Keratinocyte (primary cell): ENCODE results near the gene GLB1L2. TPM values are rescaled to one million over a fixed set of nuclear protein-coding genes. Genes with fewer than 3 reads are reported as not detected.

Experiments
- DNase-seq: peaks from one replicate; pipeline ENCODE4 v3.0.0-alpha.2; 2011; ENCODE audit warnings: low read depth, missing footprints, low spot score
- FAIRE-seq: peaks from 2 replicates; lab custom pipeline; 2011; peaks lifted over from hg19 to GRCh38; lab: Jason Lieb, UNC
- H2AFZ ChIP-seq: 2 replicates; pipeline ENCODE4 v1.6.0; 2012; ENCODE audit warnings: low read length, control low read depth, inconsistent platforms; ENCODE audit not compliant: control insufficient read depth
- H3K27ac ChIP-seq: 2 replicates; pipeline ENCODE4 v1.5.1; 2011; ENCODE audit warnings: low read length; ENCODE audit not compliant: control insufficient read depth, insufficient read depth
- H3K27me3 ChIP-seq: 3 replicates; pipeline ENCODE4 v1.6.0; 2011; ENCODE audit warnings: low read length; ENCODE audit not compliant: control insufficient read depth, insufficient read depth; ENCODE audit errors: extremely low read depth
- H3K36me3 ChIP-seq, 2 experiments: 2 replicates in 1 of 2; 3 replicates in 1 of 2; pipeline ENCODE4 v1.5.1; 2011; ENCODE audit warnings: low read length in 2 of 2, mild to moderate bottlenecking in 1 of 2; ENCODE audit not compliant: control insufficient read depth in 2 of 2, insufficient read depth in 2 of 2; ENCODE audit errors: extremely low read depth in 1 of 2
- H3K4me1 ChIP-seq: 3 replicates; pipeline ENCODE4 v1.5.1; 2011; ENCODE audit warnings: low read length; ENCODE audit not compliant: control insufficient read depth, insufficient read depth; ENCODE audit errors: extremely low read depth
- H3K4me2 ChIP-seq: 3 replicates; pipeline ENCODE4 v1.6.0; 2011; ENCODE audit warnings: low read depth, low read length; ENCODE audit not compliant: control insufficient read depth, insufficient read depth; ENCODE audit errors: extremely low read depth
- H3K4me3 ChIP-seq, 3 experiments: fragments of 200-600 bp in 1 of 3; sonication (generic) in 1 of 3; 2 replicates in 2 of 3; 3 replicates in 1 of 3; pipeline ENCODE4 v1.5.1; 2011 to 2016; ENCODE audit warnings: low read length in 3 of 3, mild to moderate bottlenecking in 3 of 3, control low read depth in 2 of 3, inconsistent platforms in 1 of 3, low read depth in 1 of 3, mixed read lengths in 1 of 3, mixed run types in 1 of 3, moderate library complexity in 1 of 3; ENCODE audit not compliant: control insufficient read depth in 2 of 3, insufficient read depth in 2 of 3; ENCODE audit errors: extremely low read depth in 1 of 3
- H3K79me2 ChIP-seq: 2 replicates; pipeline ENCODE4 v1.6.0; 2012; ENCODE audit warnings: low read length; ENCODE audit not compliant: control insufficient read depth, insufficient read depth
- H3K9ac ChIP-seq: 3 replicates; pipeline ENCODE4 v1.6.0; 2011; ENCODE audit warnings: low read length; ENCODE audit not compliant: control insufficient read depth, insufficient read depth; ENCODE audit errors: extremely low read depth
- H3K9me1 ChIP-seq: 3 replicates; pipeline ENCODE4 v1.6.0; 2011; ENCODE audit warnings: low read length; ENCODE audit not compliant: control insufficient read depth, insufficient read depth; ENCODE audit errors: extremely low read depth
- H3K9me3 ChIP-seq: 2 replicates; pipeline ENCODE4 v1.5.1; 2012; ENCODE audit warnings: low read depth, low read length; ENCODE audit not compliant: control insufficient read depth
- H4K20me1 ChIP-seq: 3 replicates; pipeline ENCODE4 v1.6.0; 2011; ENCODE audit warnings: low read length; ENCODE audit not compliant: control insufficient read depth, insufficient read depth; ENCODE audit errors: extremely low read depth
- CTCF ChIP-seq, 3 experiments: IDR thresholded peaks in 1 of 3; conservative IDR thresholded peaks in 1 of 3; optimal IDR thresholded peaks in 1 of 3; 2 replicates in 2 of 3; 3 replicates in 1 of 3; pipeline versions ENCODE3 to v1.5.1; 2011; ENCODE audit warnings: low read length in 3 of 3, mild to moderate bottlenecking in 3 of 3, moderate library complexity in 2 of 3, control low read depth in 1 of 3, inconsistent platforms in 1 of 3; ENCODE audit not compliant: insufficient read depth in 2 of 3; ENCODE audit errors: extremely low read depth in 1 of 3
- EZH2 ChIP-seq: IDR thresholded peaks from one replicate; pipeline ENCODE4 v1.6.1; 2012; ENCODE audit warnings: inconsistent platforms, mild to moderate bottlenecking, low read length, moderate library complexity
- dilution Hi-C: fragments of 300-500 bp; cut with MboI; formaldehyde crosslinking; loops from one replicate; pipeline ENCODE4 v1.7.0; 2020; ENCODE audit warnings: low sequenced_read_pairs; ENCODE audit not compliant: extremely low pct_ligation_motif_present
- polyA plus RNA-seq, 5 experiments: library from polyadenylated mRNA; depleted of rRNA in 3 of 5; stranded (reverse) in 3 of 5; stranded (forward) in 1 of 5; unstranded in 1 of 5; fragments of >200 nt; gene quantifications; 1 replicate in 1 of 5; 2 replicates in 3 of 5; 3 replicates in 1 of 5; pipeline versions ENCODE4 v1.2.1 to v1.2.3, GENCODE V29; 2011 to 2012; ENCODE audit warnings: missing spikeins in 2 of 5, low read depth in 1 of 5, low replicate concordance in 1 of 5

Gene GLB1L2
- polyA plus RNA-seq, 1 donor (not counting 4 experiments of a cell fraction or from before 2014, with no cell fraction given): 4.3 TPM

GRCh38 chr11:134322553-134322952 is 9.2 kb upstream of the GLB1L2 start:
- H3K4me3 ChIP-seq: no peak overlapping the region
- no peaks in the 10 kb centered on the region for H3K4me1 ChIP-seq
- H3K27me3 ChIP-seq: no peaks in the 10 kb centered on the region
- DNase-seq (no peak), FAIRE-seq (no peak)
- H3K9me3 ChIP-seq: no peaks in the 10 kb centered on the region
- H3K9ac ChIP-seq: no peak overlapping the region
- no peaks in the 10 kb centered on the region for H3K9me1 ChIP-seq
- no peak overlapping the region for H3K27ac ChIP-seq
- dilution Hi-C loops: no loop called here
- H3K36me3 ChIP-seq: no peaks in the 10 kb centered on the region
- TF ChIP-seq CTCF (optimal IDR thresholded peaks at IDR 0.05 in 1 of 3, IDR thresholded peaks at IDR 0.05 in 1 of 3, conservative IDR thresholded peaks at IDR 0.05 in 1 of 3; ENCODE audit: extremely low read depth in 1 of 3, insufficient read depth in 2 of 3, low read length in 3 of 3) (no peak), EZH2 (no peak)
- no peaks in the 10 kb centered on the region for H4K20me1 ChIP-seq
- H3K4me2 ChIP-seq: no peak overlapping the region
- no peaks in the 10 kb centered on the region for H3K79me2 ChIP-seq
- H2AFZ ChIP-seq: no peak overlapping the region

- Histone ChIP-seq H3K4me2 (no peak overlapping the region), H3K27ac (no peak overlapping the region), H3K4me3 (no peak overlapping the region), H3K9me3 (no peaks in the 10 kb centered on the region), H3K9me1 (no peaks in the 10 kb centered on the region), H3K9ac (no peak overlapping the region), H3K36me3 (no peaks in the 10 kb centered on the region), H3K27me3 (peaks cover 8% of the 10 kb centered on the region), H3K79me2 (no peaks in the 10 kb centered on the region), H4K20me1 (no peaks in the 10 kb centered on the region), H2AFZ (no peak overlapping the region), H3K4me1 (peaks cover 2% of the 10 kb centered on the region)
- TF ChIP-seq CTCF (optimal IDR thresholded peaks at IDR 0.05 in 1 of 3, IDR thresholded peaks at IDR 0.05 in 1 of 3, conservative IDR thresholded peaks at IDR 0.05 in 1 of 3; ENCODE audit: extremely low read depth in 1 of 3, insufficient read depth in 2 of 3, low read length in 3 of 3) (no peak), EZH2 (no peak)
- dilution Hi-C loops: no loop called here
- FAIRE-seq (no peak), DNase-seq (no peak)
Measured at GRCh38 chr11:134328433-134328832, 3.4 kb upstream of the GLB1L2 start.
